SK-N-DZ (cell line): ENCODE results near the gene GAS7.
"Not testable (repeated sequence)": the region's sequence is repeated elsewhere in the genome, so short reads cannot be mapped to it uniquely, and the experiment has no call there.

Source experiments
- DNase-seq: peaks from one replicate; pipeline ENCODE4 v3.0.0-alpha.2; 2015; ENCODE audit warnings: low spot score

The GAS7 gene

DNA sequence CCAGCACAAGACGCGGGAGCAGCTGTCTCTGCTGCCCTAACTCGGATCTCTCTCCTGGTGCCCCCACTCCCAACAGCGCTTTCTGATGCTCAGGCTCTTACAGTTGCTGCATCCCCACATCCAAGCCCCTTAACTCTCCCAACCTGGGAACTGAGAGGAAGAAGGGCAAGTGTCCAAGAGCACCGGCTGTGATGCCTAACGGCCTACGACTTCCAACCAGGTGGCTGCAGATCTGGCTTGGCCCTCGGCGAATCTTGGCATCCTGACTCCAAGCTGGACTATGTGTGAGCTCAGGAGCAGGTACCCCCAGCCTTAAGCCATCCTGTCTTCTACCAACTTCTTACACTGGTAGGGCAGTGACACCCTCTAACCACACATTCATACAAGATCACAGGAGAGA is 255.1 kb downstream of the GAS7 start:
- no peak for DNase-seq

DNA sequence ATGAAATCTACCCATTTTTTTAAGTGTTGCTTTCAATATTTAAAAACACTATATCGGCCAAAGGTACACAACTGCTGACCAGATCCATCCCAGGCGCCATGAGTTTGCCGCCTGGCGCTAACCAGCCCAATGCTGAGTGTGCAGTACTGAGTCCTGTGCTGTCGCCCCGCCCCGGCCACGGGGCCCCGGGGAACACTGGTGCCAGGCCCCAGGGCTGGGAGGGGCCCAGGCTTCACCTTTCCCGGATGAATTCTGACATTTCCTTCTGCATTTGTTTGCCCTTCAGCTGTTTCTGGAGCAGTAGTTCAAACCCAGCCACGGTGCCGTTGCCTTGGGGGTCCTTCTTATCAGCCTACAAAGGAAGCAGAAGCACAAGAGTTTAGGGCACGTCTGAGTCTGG is 255.5 kb downstream of the GAS7 start:
- DNase-seq: no peak

DNA sequence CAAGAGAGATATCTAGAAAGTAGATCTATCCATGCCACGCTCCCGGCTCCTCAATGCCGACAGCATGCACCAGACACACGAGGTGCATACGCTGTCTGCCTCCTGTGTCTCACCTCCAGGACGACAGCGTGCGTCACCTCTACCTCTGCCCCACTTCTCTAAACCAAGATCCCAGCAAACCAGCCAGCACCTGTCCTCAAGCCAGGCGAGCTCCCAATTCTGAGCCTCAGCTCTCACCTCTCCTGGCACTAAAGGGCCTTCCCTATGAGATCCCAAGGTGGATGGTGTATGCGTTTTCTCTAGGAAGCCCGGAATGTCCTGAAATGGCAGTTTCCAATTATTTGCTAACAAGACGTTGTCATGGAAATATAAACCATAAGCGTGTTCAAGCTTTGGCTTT is 257.1 kb downstream of the GAS7 start:
- DNase-seq: no peak

DNA sequence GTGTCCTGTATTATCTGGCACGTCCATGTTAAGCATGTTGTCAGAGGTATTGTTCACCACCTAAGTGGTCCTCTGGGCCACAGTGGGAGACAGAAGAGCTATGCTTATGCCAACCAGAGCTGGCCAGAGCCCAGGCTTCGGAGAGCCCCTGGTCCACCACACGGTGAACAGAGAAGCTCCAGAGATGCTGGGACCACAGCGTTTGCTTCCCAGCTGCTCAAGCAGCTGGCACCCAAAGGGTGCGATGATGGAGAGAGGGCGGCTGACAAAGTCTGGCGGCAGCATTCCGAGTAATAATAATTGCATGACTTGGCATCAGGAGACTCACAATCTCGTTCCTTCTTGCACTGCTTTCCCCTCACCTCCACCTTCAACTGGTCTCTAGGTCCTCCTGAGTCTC is 257.6 kb downstream of the GAS7 start:
- no peak for DNase-seq

DNA sequence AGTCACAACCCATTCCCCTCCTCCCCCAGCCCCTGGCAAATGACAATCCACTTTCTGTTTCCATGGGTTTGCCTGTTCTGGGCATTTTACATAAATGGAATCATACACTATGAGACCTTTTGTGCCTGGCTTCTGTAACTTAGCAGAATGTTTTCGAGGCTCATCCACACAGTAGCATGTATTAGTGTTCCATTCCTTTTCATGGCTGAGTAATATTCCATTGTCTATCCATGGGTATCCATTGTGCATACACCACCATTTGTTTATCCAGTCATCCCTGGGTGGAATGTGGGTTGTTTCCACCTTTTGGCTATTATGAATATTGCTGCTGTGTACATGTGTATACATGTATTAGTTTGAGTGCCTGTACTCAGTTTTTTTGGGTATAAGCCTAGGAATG is 259.6 kb downstream of the GAS7 start:
- DNase-seq: no peak

DNA sequence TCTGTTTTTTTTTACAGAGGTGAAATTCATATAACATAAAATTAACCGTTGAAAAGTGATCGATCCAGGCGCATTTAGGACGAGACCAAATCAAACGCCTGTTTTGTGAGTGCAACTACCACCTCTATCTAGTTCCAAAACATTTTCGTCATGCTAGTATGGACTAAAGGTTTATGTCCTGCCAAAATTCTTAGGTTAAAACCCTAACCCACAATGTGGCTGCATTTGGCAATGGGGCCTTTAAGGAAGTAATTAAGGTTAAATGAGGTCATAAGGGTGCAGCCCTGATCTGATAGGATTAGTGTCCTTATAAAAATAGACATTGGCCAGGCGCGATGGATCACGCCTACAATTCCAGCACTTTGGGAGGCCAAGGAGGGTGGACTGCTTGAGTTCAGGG is 260.5 kb downstream of the GAS7 start:
- DNase-seq: no peak

DNA sequence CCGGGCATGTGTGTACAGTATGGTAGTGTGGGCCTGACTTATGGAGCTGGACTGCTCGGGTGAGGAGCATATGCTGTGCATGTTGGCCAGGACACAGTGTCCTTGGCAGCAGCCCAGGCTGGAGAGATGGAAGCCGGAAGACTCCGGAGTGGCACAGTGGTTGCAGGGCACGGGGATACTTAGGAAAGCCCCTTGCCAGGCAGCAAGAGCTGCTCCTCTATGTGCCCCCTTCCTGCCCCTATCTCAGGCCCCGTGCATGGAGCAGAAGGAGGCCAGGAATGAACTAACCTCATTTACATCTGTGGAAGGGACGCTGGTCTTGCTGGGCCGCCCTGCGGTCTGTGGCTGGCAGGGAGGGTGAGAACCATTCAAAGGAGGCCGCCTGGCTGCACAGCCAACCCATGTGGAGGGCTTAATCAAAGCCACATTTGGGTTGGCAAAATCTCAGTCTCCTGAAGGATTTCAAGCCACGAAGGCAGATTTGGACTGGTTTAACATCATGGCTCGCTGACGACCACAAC is 261.1 kb downstream of the GAS7 start:
- DNase-seq: no peak

DNA sequence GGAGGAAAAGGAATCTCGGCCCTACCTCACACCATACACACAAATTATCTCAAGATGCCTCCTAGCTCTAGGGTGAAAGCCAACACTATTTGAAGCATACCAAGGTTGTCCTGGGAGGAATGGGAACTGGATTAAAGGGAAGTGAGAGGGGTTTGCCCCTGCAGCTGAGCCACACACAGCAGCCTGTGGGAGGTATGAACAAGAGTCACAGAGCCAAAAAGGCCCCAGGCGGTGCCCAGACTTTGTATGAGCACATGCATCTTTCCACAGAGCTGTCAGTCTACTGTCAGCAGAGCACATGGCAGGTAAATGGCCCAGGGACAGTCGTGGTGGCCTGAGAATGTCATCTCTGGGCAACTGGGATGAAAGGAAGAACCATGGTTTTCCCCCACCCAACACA is 262.3 kb downstream of the GAS7 start:
- DNase-seq: no peak

DNA sequence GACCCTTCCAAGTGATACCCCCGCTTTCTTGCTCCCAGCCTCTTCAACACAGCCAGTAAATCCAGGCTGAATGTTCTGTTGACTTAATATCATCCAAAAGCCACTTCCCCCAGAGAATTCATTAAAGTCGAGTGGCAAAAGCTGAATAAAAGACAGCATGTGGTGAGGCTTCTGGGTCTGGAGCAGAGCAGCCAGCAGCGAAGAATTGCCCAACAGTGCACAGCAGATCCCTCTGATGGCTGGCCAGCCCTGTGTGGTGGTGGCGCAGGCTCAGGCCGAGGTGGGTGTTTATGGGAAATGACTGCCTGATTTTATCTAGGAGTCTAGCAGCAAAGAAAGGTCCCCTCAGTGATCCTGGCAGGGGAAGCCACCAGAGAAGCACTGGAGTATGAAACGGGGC is 263.0 kb downstream of the GAS7 start:
- no peak for DNase-seq

DNA sequence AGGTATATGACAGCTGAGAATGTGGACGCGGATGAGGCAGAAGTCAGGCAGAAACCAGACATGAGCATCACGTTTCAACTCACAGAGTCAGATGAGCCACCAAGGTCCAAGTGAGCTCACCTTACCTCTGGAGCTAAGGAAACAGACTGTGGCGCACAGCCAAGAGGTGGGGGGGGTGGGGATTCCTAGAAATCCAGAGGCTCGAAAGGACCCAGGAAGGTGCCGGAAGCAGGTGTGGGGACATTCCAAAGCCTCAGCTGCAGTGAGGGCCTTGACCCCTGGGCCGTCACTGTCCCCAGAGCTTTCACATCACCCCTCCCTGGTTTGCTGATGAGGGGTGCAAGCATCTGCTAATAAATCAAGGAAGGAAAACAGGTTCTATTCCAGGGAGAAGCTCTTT is 264.1 kb downstream of the GAS7 start:
- no peak for DNase-seq

DNA sequence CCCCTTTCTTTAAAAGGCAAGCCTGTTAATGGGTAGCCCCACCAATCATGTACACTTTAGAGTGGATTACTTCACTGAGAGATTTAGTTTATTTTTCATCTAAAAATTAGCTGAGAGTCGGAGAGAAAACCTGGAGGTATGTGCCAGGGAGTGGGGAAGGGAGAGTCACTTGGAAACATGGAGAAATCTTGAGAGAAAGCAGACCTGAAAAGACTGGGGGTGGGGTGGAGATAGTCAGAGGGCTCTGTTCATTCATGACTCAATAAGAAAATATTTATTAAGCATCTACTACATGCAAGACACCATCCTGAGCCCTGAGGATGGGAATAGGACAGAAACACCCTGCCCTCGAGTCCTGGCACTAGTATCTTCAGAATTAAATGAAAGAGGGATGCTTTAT is 265.9 kb downstream of the GAS7 start:
- no peak for DNase-seq

DNA sequence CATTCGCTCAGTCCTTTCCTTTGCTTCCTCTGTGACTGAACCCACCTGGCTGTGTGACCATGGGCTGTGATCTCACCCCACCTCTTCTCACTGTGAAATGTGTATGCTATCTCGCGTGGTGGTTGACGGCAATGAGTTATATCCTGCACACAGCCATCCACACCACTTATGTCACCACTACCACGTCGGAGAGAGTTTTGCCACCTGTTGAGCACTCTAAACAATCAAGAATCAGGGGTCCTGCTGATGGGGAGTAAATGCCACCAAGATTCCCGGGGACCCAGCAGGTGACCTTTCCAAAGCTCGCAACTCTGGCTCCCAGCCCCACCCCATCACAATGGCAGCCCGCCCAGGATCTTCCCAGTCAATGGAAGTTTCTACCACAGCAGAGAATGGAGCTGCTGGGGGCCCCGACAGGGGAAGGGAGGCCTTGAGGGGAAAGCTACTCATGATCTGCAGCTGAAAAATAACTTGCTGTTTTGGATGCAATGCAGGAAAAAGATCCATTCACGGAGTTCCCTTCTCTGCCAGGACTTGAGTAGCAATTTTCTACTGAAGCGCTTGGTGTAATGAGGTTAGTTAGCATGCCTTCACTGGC is 267.2 kb downstream of the GAS7 start:
- DNase-seq: no peak

DNA sequence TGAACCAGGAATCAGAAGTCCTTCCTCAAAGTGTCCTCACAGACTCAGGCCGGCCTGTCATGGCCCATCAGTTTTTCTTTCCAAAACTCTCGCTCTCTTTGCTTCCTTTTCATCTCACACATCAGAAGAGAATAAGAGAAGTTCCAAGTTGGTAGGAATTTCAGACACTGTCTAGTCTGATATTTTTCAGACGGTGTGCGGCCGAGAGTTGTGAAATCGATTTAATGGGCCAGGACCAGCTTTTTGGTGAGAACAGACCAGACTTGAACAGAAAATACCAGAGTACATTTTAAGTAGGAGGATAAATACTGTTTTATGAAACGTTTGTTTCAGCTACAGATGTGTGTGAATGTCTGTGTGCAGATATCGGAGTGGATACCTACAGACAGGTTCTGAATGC is 268.5 kb downstream of the GAS7 start:
- no peak for DNase-seq

DNA sequence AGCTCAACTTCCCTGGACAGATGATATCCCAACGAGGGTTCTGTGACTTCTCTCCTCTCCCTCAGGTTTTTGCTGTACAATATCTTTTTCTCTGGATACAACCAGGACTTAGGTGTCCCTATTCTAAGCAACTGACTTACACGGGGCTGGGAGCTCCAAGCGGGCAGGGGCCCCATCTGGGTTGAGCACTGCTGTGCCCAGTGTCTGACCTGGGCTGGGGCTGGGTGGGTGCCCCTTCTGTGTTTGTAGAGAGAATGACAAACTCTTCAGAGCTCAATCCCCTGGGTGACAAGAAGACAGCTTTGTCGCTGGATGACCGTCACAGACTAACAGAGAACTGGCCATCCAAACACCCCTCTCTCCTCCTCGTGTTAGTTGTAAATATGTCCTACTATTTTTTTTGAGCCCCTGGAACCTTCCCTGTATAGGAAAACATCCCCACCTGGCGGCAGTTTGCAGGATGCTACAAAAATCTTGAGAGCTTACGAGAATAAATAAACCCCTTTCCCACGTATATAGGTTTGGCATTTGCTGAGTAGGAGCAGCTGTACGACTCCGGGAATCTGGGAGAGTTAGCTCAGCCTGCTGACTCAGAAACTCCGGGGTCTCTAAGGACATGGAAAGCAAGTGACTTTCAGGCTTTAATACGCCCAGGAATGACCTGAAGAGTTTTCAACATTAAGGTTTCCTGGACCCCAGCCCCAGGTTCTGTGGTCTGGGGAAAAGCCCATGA is 269.6 kb downstream of the GAS7 start:
- DNase-seq: peak; percentile 32

DNA sequence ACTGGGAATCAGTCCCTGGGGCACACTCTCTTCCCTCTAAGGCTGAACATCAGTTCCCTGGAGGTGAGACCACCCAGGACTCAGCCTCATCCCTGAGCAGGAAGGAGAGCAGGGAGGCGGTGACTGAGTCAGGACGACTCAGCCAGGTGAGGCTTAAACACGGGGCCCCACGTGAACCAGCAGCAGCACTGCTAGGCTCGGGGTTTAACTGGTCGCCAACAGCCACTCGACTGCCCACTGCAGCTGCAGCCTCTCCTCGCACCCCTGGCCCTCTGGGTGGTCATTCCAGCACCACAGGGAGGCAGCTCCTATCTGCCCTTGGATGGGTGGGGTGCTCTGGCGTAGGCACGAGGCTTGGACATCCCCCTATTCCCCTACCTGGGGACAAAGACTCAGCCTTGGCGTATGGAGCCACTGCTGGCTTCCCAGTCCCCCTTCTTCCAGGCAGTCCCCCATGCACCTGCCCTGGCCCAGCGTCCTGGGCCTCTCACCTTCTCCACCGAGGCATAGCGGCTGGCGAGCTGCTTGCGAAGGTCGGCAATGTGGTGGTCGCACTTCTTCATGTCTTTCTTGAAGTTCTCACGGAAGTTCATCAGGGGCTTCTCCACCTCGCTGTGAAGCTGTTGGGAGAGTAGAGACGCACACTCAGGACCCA is 272.1 kb downstream of the GAS7 start:
- DNase-seq: no peak

DNA sequence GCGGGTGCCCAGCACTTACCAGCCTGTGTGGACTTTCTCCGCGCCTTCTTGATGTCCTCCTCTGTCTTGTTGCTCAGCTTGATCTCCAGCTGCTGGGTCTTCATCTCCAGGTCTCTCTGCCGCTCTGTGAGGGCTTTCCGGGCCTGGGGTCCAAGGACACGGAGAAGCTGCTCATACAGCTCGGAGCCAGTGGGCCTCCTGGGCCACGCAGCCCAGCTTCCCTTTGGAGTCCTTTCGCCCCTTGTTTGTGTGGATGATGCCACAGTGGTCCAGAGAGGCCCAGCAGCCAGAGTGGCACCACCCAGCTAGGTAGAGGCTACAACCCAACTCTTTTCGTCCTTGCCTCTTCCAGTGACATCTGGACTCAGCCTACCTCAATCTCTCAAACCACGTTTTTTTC is 272.9 kb downstream of the GAS7 start:
- no peak for DNase-seq

DNA sequence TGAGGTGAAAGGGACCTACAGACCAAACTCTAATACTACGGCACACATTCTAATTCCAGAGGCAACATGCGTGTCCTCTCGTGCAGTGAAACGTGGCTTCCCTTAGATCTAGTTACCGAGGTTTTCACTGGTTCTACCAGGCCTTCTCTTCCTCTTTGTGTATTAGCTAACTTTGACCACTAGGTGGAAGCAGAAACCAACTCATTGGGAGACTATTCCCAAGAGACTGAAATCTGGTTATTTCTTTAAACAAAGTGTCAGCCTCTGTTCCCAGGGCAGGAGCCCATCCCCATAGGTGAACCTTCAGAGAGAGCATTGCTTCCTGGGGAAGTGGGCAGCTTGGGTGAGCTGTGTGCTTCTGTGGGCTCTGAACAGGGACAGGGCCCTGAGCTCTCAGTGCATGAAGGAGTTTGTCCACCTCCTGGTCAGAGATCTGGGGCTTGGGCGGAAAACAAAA is 273.6 kb downstream of the GAS7 start:
- DNase-seq: peak; percentile 70

DNA sequence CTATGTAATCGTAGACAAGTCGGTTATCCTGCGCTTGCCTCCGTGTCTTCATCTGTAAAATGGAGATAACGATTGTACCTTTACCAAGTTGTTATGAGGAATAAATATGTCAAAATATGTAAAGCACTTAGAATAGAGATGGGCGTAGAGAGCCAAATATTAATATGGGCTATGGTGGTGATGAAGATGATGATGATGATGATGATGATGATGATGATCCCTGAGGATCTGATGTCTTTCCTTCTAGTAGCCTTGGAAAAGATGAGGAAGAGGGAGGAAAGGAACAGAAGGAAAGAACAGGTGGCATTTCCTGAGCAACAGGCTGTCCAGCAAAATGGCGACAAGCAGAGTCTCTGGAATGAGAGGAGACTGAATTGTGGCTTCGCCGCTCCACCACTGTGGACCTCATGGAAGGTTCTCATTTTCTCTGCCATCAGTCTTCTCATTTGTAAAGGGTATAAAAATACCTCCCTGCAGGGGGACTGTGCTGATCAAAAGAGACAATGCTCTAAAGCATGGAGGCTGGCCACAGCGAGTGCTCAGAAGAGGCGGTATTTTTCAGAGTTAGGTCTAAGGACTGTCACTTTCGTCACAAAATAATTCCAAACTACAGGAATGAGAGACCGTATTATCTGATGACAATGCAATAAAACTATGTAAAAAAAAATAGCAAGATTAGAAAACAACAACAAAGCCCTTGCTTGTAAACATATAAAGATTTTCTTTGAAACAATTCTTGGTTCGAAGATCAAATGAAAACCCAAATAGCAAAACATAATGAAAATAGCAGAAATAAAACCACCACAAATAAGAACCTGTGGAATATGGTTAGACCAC is 276.2 kb downstream of the GAS7 start:
- no peak for DNase-seq

DNA sequence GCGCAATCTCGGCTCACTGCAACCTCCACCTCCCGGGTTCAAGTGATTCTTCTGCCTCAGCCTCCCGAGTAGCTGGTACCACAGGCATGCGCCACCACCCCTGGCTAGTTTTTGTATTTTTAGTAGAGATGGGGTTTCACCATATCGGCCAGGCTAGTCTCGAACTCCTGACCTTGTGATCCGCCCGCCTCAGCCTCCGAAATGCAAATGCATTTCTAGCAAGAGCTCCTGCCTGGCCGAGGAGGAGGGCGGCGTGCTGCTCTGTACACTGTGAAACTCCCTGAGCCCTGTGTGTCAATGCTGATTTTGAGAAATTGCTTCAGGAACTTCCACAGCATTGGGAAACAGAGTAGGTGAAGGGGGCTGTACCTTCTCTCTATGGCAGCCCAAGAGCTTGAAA is 277.2 kb downstream of the GAS7 start:
- not testable (repeated sequence) for DNase-seq

DNA sequence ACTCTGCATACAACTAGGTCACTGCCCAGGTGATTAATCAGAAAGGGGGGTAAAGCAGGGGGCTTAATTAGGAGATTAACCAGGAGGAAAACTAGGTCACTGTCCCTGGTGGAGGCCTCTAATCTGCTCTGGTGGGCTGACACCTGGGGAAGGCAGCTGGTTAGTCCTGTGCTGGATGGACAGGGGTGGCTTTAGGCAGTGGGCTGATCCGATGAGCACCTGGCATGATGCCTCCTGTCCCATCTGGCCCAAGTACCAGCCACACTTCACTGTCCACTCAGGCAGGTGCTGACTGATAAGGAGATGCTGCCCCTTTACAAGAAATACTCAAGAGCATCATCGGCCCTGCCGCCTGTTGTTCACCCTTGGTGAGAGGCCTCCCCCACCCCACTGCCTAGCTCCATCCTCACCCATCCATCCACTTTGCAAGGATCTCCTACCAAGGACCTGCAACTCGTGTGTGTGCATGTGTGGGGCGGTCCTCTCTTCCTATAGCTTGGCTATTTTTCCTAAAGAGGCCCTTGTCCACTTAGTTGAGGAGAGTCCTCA is 279.5 kb downstream of the GAS7 start:
- DNase-seq: no peak

DNA sequence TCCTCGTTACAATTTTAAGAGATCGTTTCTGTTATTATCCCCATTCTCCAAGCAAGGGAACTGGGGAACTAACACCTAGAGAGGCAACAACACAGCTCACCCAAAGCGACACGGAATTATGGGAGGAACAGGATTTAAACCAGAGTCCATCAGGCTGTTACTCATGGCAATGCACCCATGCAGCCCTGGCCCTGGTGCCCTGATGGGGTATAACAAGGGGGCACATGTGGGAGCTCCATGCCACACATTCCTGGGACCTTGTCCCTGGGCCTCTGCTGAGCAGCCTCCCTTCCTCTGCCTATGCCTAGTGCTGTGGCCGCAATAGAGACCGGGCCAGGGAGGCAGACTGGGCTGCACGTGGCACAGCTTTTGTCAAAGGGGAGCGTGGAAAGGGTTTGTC is 280.1 kb downstream of the GAS7 start:
- no peak for DNase-seq

DNA sequence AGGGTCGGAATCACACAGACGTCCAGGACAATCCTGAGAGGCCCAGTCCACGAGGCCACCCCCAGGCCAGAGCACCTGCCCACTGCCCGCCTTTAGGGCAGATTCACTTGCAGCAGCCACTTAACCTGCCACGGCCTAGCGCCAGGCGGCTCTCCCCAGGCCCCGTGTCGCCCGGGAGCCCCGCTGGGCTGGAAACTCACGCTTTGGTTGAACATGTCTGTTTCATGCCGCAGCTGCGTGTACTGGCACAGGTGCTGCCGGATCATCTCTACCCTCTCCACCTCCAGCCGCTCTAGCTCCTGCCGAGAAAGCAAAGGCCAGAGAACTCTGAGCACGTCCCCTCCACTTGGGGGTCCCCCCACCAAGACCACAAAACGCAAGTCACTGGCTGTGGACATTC is 280.6 kb downstream of the GAS7 start:
- DNase-seq: no peak
